Endometrium (tissue), 2 donors: ENCODE results near the gene IMMP2L.
A peak's percentile ranks its signal among the peaks of the same experiment; 100 is the strongest.

Experiments used
- FAIRE-seq: peaks from 2 replicates; lab custom pipeline; 2012; peaks lifted over from hg19 to GRCh38; lab: Jason Lieb, UNC
- donor health status: control.
- donor health status: control.

Gene IMMP2L

GRCh38 chr7:110867771-110868170, 694.5 kb downstream of the IMMP2L start:
- no peak for FAIRE-seq

- FAIRE-seq, result no peak
Observed at GRCh38 chr7:110863258-110863657, 699.0 kb downstream of the IMMP2L start.

GRCh38 chr7:110861163-110861562, 701.1 kb downstream of the IMMP2L start:
- no peak for FAIRE-seq

GRCh38 chr7:110857106-110857505, 705.2 kb downstream of the IMMP2L start:
- no peak for FAIRE-seq

- FAIRE-seq, result no peak
Observed at GRCh38 chr7:110856704-110857103, 705.6 kb downstream of the IMMP2L start.

- no peak for FAIRE-seq
Observed at GRCh38 chr7:110854651-110855050, 707.6 kb downstream of the IMMP2L start.

- FAIRE-seq, result no peak
Observed at GRCh38 chr7:110854166-110854565, 708.1 kb downstream of the IMMP2L start.

GRCh38 chr7:110853263-110853662, 709.0 kb downstream of the IMMP2L start:
- no peak for FAIRE-seq

- no peak for FAIRE-seq
Observed at GRCh38 chr7:110852156-110852940, 709.9 kb downstream of the IMMP2L start.

- no peak for FAIRE-seq
Observed at GRCh38 chr7:110850224-110850623, 712.1 kb downstream of the IMMP2L start.

- FAIRE-seq, result no peak
Observed at GRCh38 chr7:110842796-110843195, 719.5 kb downstream of the IMMP2L start.

- FAIRE-seq, result no peak
Observed at GRCh38 chr7:110841840-110842545, 720.3 kb downstream of the IMMP2L start.

GRCh38 chr7:110839866-110840265, 722.4 kb downstream of the IMMP2L start:
- FAIRE-seq, result no peak

- no peak for FAIRE-seq
Observed at GRCh38 chr7:110835849-110836248, 726.4 kb downstream of the IMMP2L start.

GRCh38 chr7:110835218-110835617, 727.1 kb downstream of the IMMP2L start:
- FAIRE-seq, result no peak

- FAIRE-seq, result no peak
Observed at GRCh38 chr7:110831419-110831818, 730.9 kb downstream of the IMMP2L start.

GRCh38 chr7:110830778-110831177, 731.5 kb downstream of the IMMP2L start:
- no peak for FAIRE-seq

- FAIRE-seq, result no peak
Observed at GRCh38 chr7:110827936-110828335, 734.4 kb downstream of the IMMP2L start.

- no peak for FAIRE-seq
Observed at GRCh38 chr7:110827287-110827855, 734.9 kb downstream of the IMMP2L start.

GRCh38 chr7:110813986-110814385, 748.3 kb downstream of the IMMP2L start:
- FAIRE-seq, result no peak

GRCh38 chr7:110809832-110810231, 752.5 kb downstream of the IMMP2L start:
- no peak for FAIRE-seq

GRCh38 chr7:110808361-110808760, 753.9 kb downstream of the IMMP2L start:
- FAIRE-seq, result peak; percentile 21

GRCh38 chr7:110804501-110804900, 757.8 kb downstream of the IMMP2L start:
- no peak for FAIRE-seq
